Mammary epithelial cell (primary cell): ENCODE measurements around the gene CPM.

ENCODE experiments used
- CTCF ChIP-seq, 2 donors: IDR thresholded peaks in 1 of 2; conservative IDR thresholded peaks in 1 of 2; 2 replicates each; pipeline ENCODE4 v1.5.1; 2011 to 2012; ENCODE audit warnings: inconsistent platforms in 2 of 2, low read length in 2 of 2, mild to moderate bottlenecking in 2 of 2, control low read depth in 1 of 2, low read depth in 1 of 2; ENCODE audit not compliant: insufficient read depth in 1 of 2; ENCODE audit errors: extremely low read depth in 1 of 2
- EZH2 ChIP-seq: IDR thresholded peaks from 2 replicates; pipeline ENCODE4 v1.6.1; 2012; ENCODE audit warnings: low read length, inconsistent platforms, borderline replicate concordance

- TF ChIP-seq CTCF (conservative IDR thresholded peaks at IDR 0.05 in 1 of 2, IDR thresholded peaks at IDR 0.05 in 1 of 2; ENCODE audit: extremely low read depth in 1 of 2, insufficient read depth in 1 of 2, low read depth in 1 of 2, low read length in 2 of 2) = no peak
- no peak for TF ChIP-seq EZH2
These were observed 119.8 kb downstream of the CPM start for GRCh38 chr12:68813242-68813593.
